Daoy (cell line): ENCODE data around the gene CEND1. TPM values are rescaled to one million over a fixed set of nuclear protein-coding genes. Genes with fewer than 3 reads are reported as not detected.

Experiments
- DNase-seq: peaks from one replicate; pipeline ENCODE4 v3.0.0-alpha.2; 2015; ENCODE audit warnings: low read depth
- total RNA-seq: library from RNA; depleted of rRNA; stranded (reverse); fragments of >200 nt; shearing (Covaris generic); gene quantifications from 2 replicates; pipeline ENCODE4 v1.2.3, GENCODE V29; 2014

CEND1 gene
- total RNA-seq, 1 experiment from 2014 or later, result 0.51 TPM

- no peak for DNase-seq
These were observed 37.4 kb upstream of the CEND1 start for GRCh38 chr11:827146-827896.

GRCh38 chr11:826836-827145 lies 36.9 kb upstream of the CEND1 start:
- DNase-seq, result no peak

- DNase-seq, result no peak
These were observed 36.3 kb upstream of the CEND1 start for GRCh38 chr11:826227-826621.

- no peak for DNase-seq
These were observed 35.7 kb upstream of the CEND1 start for GRCh38 chr11:825366-826226.

GRCh38 chr11:824942-825341 lies 35.1 kb upstream of the CEND1 start:
- DNase-seq, result no peak

GRCh38 chr11:824292-824880 lies 34.5 kb upstream of the CEND1 start:
- DNase-seq, result no peak

GRCh38 chr11:823441-824291 lies 33.8 kb upstream of the CEND1 start:
- DNase-seq, result no peak

- no peak for DNase-seq
These were observed 31.9 kb upstream of the CEND1 start for GRCh38 chr11:821512-822371.

GRCh38 chr11:820655-821511 lies 31.0 kb upstream of the CEND1 start:
- peak; percentile 65 for DNase-seq

- peak; percentile 83 for DNase-seq
These were observed 30.2 kb upstream of the CEND1 start for GRCh38 chr11:819943-820649.

GRCh38 chr11:819129-819931 lies 29.4 kb upstream of the CEND1 start:
- DNase-seq, result peak; percentile 93

- peak; percentile 55 for DNase-seq
These were observed 28.7 kb upstream of the CEND1 start, which contains the start of gene PNPLA2 for GRCh38 chr11:818396-819128. TSS of gene PNPLA2 (plus strand) at chr11:818914. CDS start at chr11:819719, 805 bp downstream.

GRCh38 chr11:816433-816779 lies 26.5 kb upstream of the CEND1 start:
- DNase-seq, result peak; percentile 35

- no peak for DNase-seq
These were observed 26.0 kb upstream of the CEND1 start for GRCh38 chr11:815675-816432.

GRCh38 chr11:813456-814096 lies 23.7 kb upstream of the CEND1 start:
- no peak for DNase-seq

GRCh38 chr11:813072-813455 lies 23.2 kb upstream of the CEND1 start:
- no peak for DNase-seq
